DMS 273 (cell line): ENCODE data around the gene COQ10A.
A peak's percentile ranks its signal among the peaks of the same experiment; 100 is the strongest.

Source experiments
- DNase-seq: peaks from one replicate; lab custom pipeline; 2025; ENCODE audit not compliant: unreplicated experiment; lab: John Stamatoyannopoulos, UW

The COQ10A gene

DNA sequence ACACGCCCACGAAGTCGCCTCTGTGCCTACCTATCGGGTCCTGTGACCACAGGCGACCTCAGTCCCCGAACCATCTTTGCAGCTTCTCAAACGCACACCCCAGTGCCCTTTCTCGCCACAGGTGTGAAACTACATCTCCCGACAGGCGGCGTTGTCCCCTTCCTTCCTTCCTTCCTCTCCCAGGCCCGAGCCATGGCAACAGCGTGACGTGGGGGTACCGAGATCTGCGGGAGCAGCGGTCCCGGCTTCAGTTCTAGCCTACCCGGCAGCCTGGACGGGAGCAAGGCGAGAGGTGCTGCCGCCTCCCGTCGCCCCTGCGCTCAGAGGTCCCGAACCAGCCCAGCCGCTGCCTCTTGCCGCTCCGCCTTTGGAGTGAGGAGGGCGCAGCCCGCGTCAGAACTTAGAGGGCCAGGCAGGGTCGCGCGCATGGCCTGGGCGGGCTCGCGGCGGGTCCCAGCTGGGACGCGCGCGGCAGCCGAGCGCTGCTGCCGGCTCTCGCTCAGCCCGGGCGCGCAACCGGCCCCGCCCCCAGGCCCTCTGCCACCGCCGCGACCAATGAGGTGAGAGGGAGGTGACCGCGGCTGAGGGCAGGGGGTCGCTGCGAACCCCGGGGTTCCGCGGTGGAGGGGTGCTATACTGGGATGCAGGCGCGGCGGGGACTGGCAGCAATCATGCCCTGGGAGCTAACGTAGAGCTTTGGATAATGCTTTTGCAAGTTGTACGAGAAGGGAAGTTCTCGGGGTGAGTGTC is at the start of gene COQ10A:
COQ10A (plus strand) TSS at position 250 of the 750 bp plus-strand sequence; CDS start at position 427, 177 bp downstream.
- peak; percentile 95 for DNase-seq

DNA sequence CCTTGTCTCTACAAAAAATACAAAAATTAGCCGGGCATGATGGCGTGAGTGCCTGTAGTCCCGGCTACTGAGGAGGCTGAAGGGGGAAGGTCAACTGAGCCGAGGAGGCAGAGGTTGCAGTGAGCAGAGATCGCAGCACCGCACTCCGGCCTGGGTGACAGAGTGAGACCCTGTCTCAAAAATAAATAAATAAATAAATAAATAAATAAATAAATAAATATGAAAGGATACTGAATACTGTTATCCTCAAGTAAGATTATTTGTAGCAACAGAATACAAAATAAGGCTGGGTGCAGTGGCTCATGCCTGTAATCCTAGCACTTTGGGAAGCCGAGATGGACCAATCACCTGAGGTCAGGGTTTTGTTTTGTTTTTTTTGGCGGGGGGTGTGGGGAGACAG is 46.9 kb upstream of the COQ10A start:
- DNase-seq = no peak

DNA sequence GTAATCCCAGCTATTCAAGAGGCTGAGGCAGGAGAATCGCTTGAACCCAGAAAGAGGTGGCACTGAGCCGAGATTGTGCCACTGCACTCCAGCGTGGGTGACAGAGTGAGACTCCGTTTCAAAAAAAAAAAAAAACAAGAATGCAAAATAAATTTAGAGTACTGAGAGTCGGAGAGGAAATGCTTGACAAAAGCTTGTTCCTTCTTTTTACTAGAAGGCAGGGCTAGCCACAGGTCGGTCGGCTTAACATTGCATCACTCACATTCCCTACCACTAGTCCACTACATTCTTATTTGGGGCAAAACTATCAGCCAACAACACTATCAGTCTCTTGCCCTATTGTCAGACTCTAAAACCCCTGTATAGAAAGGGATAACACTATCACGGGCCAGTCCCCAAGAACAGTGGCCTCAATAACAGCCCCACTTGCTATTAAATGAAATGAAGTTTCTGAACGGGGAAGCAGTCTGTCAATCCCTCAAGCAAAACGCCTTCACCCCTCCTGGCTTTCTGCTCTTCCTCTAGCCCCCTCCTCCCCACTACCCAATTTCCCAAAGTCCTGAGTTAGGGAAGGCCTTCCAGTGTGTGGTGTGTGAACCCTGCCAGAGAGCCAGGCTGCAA is 46.0 kb upstream of the COQ10A start:
- DNase-seq = no peak

GRCh38 chr12:56221232-56221756 is 45.4 kb upstream of the COQ10A start:
- DNase-seq = peak; percentile 63

- peak; percentile 97 for DNase-seq
Measured at GRCh38 chr12:56221757-56222530, 44.8 kb upstream of the COQ10A start, which contains the start of gene RNF41. RNF41 (minus strand) TSS chr12:56221922; CDS start chr12:56214047, 7,875 bp downstream.

GRCh38 chr12:56222531-56222895 is 44.2 kb upstream of the COQ10A start:
- DNase-seq = no peak

GRCh38 chr12:56223571-56224101 is 43.1 kb upstream of the COQ10A start:
- no peak for DNase-seq

DNA sequence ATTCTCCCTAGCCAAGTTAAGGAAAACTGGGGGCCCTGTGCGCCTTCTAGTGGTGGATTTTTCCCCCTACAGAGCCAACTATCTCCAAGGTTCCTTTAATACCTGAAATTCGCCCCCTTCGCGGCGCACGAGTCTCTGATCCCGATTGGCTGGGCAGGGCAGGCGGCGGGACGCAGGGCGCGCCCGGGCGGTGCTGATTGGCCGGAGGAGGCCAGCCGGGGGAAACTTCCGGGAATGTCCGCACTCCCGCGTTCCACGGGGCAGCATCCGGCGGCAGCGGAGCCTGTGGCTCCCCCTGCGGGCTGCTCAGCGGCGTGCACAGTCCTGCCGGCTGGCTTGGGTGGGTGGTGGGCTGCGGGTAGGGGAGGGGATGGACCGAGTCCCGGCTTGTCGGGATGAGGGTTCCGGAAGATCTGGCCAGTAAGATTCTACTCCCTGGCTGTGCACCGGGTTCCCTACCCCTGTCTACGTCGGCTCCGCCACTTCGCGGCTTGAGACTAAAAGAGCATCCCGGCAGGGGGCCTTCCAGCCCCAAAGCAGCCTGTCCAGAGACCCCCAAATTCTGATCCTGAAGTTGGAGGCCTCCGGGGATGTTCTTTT is 42.5 kb upstream of the COQ10A start, which contains the start of gene NABP2:
NABP2 (plus strand) TSS at position 241 of the 600 bp plus-strand sequence. CDS start 515 bp downstream, outside the sequence.
- DNase-seq = peak; percentile 98

GRCh38 chr12:56224954-56225353 is 41.8 kb upstream of the COQ10A start:
- DNase-seq = no peak

DNA sequence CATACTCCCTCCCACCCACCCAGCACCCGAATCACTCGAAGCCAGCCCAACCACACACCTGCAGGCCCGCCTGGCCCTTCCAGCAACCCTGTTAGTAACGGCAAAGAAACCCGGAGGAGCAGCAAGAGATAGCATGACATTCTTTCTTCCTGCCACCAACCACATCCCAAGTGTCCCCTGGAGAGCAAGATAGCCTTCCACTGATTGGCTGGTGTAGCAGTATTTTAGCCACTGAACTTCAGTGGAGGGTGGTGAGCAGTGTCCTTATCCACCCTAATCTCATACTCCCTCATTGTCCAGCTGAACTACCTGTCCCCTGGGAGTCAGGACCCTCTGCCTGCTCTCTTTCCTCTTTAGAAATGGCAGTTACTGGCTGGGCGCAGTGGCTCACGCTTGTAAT is 37.7 kb upstream of the COQ10A start:
- DNase-seq = no peak

GRCh38 chr12:56229916-56230431 is 36.8 kb upstream of the COQ10A start, which contains the start of gene SLC39A5:
SLC39A5 (plus strand) TSS chr12:56230051; CDS start chr12:56231275, 1,224 bp downstream.
- no peak for DNase-seq

DNA sequence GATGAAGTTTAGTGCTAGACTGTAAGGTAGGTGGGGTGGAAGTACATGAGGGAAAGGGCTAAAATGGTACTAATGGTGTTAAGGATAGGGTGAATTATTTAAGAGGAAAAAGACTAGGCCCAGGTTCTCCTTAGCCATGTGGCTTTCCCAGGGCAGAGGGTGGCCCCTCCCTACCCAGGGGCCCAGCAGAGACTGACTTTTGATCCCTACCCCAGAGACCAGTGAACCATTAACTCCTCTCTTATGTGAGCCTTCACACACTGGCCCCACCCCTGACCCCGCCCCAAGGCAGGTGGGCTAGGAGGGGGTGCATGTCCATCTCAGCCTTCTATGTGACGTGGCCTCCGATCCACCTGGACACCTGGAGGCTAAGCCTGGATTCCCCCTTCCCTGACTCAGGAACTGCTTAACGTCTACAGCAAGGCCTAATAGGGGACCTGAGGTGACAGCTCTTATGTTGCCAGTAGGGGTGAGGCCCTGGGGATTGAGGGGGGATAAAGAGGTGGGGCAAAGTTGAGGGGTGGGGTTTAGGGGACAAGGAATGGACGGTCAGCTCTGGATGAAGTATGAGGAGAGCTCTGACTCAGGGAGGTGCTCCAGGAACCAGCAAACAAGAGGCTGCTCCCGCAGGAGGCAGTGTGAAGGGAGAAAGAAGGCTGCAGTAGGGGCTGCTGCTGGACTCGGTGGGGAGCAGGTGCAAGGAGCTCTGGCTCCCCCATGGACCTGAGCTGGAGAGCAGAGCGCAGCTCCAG is 36.1 kb upstream of the COQ10A start:
- no peak for DNase-seq

DNA sequence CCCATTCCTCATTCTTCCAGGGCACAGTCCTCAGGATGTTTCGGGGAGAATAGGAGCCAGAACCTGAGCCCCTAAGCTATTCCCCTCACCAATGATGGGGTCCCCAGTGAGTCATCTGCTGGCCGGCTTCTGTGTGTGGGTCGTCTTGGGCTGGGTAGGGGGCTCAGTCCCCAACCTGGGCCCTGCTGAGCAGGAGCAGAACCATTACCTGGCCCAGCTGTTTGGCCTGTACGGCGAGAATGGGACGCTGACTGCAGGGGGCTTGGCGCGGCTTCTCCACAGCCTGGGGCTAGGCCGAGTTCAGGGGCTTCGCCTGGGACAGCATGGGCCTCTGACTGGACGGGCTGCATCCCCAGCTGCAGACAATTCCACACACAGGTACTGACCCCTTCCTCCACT is 35.6 kb upstream of the COQ10A start:
- DNase-seq = no peak

- DNase-seq = no peak
Measured at GRCh38 chr12:56234746-56235436, 31.9 kb upstream of the COQ10A start.

DNA sequence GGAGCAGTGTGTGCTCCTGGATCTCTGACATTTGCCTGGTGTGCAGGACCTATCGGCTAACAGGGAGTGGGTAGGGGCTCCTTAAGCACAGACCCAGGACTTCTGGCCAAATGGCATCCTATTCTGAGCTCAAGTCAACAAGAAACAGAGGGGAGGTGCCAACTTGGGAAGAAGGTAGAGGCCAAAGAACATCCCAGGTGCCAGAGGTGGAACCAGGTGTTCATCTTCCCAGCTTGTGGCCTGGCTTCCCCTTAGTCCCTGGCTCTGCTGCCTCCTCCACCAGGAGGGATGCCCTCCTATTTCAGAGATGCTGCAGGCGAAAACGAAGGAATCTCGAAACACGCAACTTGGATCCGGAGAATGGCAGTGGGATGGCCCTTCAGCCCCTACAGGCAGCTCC is 30.7 kb upstream of the COQ10A start:
- DNase-seq = no peak

- no peak for DNase-seq
Measured at GRCh38 chr12:56236985-56237384, 29.8 kb upstream of the COQ10A start.

- DNase-seq = no peak
Measured at GRCh38 chr12:56237552-56237951, 29.2 kb upstream of the COQ10A start.

- DNase-seq = no peak
Measured at GRCh38 chr12:56241424-56242303, 25.1 kb upstream of the COQ10A start.
